ENCODE data around the gene RNF115.

GRCh38 chr1:145843031-145843430, 19.1 kb upstream of the RNF115 start:
- no peak for TF ChIP-seq CTCF (conservative IDR thresholded peaks at IDR 0.05; ENCODE audit: low read length)
- TF ChIP-seq EZH2phosphoT487 (IDR thresholded peaks at IDR 0.05; ENCODE audit: borderline replicate concordance), result no peak

Data from Loucy (cell line).